ENCODE measurements around the gene KRTAP10-5.
"Not testable (repeated sequence)": the region's sequence is repeated elsewhere in the genome, so short reads cannot be mapped to it uniquely, and the experiment has no call there.

KRTAP10-5 gene

GRCh38 chr21:44580231-44580821, at the start of gene KRTAP10-5:
Gene KRTAP10-5 (minus strand): TSS chr21:44580604. CDS start chr21:44580578, 26 bp downstream.
- not testable (repeated sequence) for DNase-seq (ENCODE audit: low read depth)

GRCh38 chr21:44628707-44629391, 48.4 kb upstream of the KRTAP10-5 start:
- DNase-seq (ENCODE audit: low read depth): no peak

- not testable (repeated sequence) for DNase-seq (ENCODE audit: low read depth)
Measured at GRCh38 chr21:44627831-44628233, 47.4 kb upstream of the KRTAP10-5 start.

GRCh38 chr21:44627181-44627822, 46.9 kb upstream of the KRTAP10-5 start:
- DNase-seq (ENCODE audit: low read depth): not testable (repeated sequence)

- no peak for DNase-seq (ENCODE audit: low read depth)
Measured at GRCh38 chr21:44626673-44627143, 46.3 kb upstream of the KRTAP10-5 start, which contains the start of gene KRTAP10-9. Gene KRTAP10-9 (plus strand): TSS chr21:44627093. CDS start chr21:44627172, 79 bp downstream.

GRCh38 chr21:44626262-44626661, 45.9 kb upstream of the KRTAP10-5 start:
- no peak for DNase-seq (ENCODE audit: low read depth)

- no peak for DNase-seq (ENCODE audit: low read depth)
Measured at GRCh38 chr21:44625756-44626155, 45.4 kb upstream of the KRTAP10-5 start.

- no peak for DNase-seq (ENCODE audit: low read depth)
Measured at GRCh38 chr21:44623575-44623974, 43.2 kb upstream of the KRTAP10-5 start.

- DNase-seq (ENCODE audit: low read depth): no peak
Measured at GRCh38 chr21:44619886-44620285, 39.5 kb upstream of the KRTAP10-5 start.

- DNase-seq (ENCODE audit: low read depth): peak; percentile 17
Measured at GRCh38 chr21:44618909-44619308, 38.5 kb upstream of the KRTAP10-5 start.

- no peak for DNase-seq (ENCODE audit: low read depth)
Measured at GRCh38 chr21:44618504-44618903, 38.1 kb upstream of the KRTAP10-5 start.

GRCh38 chr21:44617071-44617501, 36.7 kb upstream of the KRTAP10-5 start:
- no peak for DNase-seq (ENCODE audit: low read depth)

- DNase-seq (ENCODE audit: low read depth): no peak
Measured at GRCh38 chr21:44616591-44616926, 36.2 kb upstream of the KRTAP10-5 start.

- DNase-seq (ENCODE audit: low read depth): no peak
Measured at GRCh38 chr21:44615911-44616590, 35.6 kb upstream of the KRTAP10-5 start.

- no peak for DNase-seq (ENCODE audit: low read depth)
Measured at GRCh38 chr21:44615466-44615865, 35.1 kb upstream of the KRTAP10-5 start.

- DNase-seq (ENCODE audit: low read depth): no peak
Measured at GRCh38 chr21:44614961-44615391, 34.6 kb upstream of the KRTAP10-5 start.

- DNase-seq (ENCODE audit: low read depth): no peak
Measured at GRCh38 chr21:44614161-44614631, 33.8 kb upstream of the KRTAP10-5 start.

GRCh38 chr21:44613386-44614155, 33.2 kb upstream of the KRTAP10-5 start:
- no peak for DNase-seq (ENCODE audit: low read depth)

GRCh38 chr21:44612669-44613229, 32.3 kb upstream of the KRTAP10-5 start:
- no peak for DNase-seq (ENCODE audit: low read depth)

GRCh38 chr21:44612029-44612486, 31.7 kb upstream of the KRTAP10-5 start, which contains the start of gene KRTAP10-8:
Gene KRTAP10-8 (plus strand): TSS chr21:44612079. CDS start chr21:44612101, 22 bp downstream.
- DNase-seq (ENCODE audit: low read depth): no peak

- no peak for DNase-seq (ENCODE audit: low read depth)
Measured at GRCh38 chr21:44611551-44611950, 31.1 kb upstream of the KRTAP10-5 start.
